ENCODE measurements around the gene EXOC3L2. TPM values are rescaled to one million over a fixed set of nuclear protein-coding genes. Genes with fewer than 3 reads are reported as not detected.

Gene EXOC3L2
- total RNA-seq, 1 experiment from 2014 or later = not detected

- intact Hi-C loops (cut with micrococcal nuclease) = loop anchor here (10.0 kb wide), 1 partner anchor 57 kb away; the partner anchor contains the start of gene EXOC3L2
- Histone ChIP-seq H3K4me2 (ENCODE audit: low read length) (peak overlapping the region; percentile 29), H4K20me1 (ENCODE audit: insufficient read depth) (no peaks in the 10 kb centered on the region), H3K27me3 (ENCODE audit: insufficient read depth, low read length) (no peaks in the 10 kb centered on the region), H3K4me3 (replicated peaks in 1 of 2; ENCODE audit: low read depth in 1 of 2, low read length in 2 of 2) (no peak overlapping the region), H3K27ac (ENCODE audit: low read depth, low read length) (no peak overlapping the region), H2AFZ (ENCODE audit: low read depth, low read length, poor library complexity, severe bottlenecking) (peak overlapping the region; percentile 23), H3K79me2 (ENCODE audit: insufficient read depth, low read length) (no peaks in the 10 kb centered on the region), H3K9me2 (ENCODE audit: insufficient read depth) (no peaks in the 10 kb centered on the region), H3K9ac (ENCODE audit: low read length) (no peak overlapping the region), H3K4me1 (ENCODE audit: control insufficient read depth in 1 of 2, insufficient read depth in 2 of 2, low read length in 2 of 2) (peaks cover 5 to 9% of the 10 kb centered on the region in 2 experiments; a peak in 3 of 4 replicates), H3K36me3 (ENCODE audit: control insufficient read depth in 1 of 2, insufficient read depth in 2 of 2, low read length in 2 of 2) (no peaks in the 10 kb centered on the region), H3K9me3 (ENCODE audit: control insufficient read depth in 1 of 2, insufficient read depth in 1 of 2, low read depth in 1 of 2, low read length in 2 of 2) (no peaks in the 10 kb centered on the region)
- TF ChIP-seq CTCF (IDR thresholded peaks at IDR 0.05 in 2 of 3, conservative IDR thresholded peaks at IDR 0.05 in 1 of 3; ENCODE audit: borderline replicate concordance in 1 of 3, insufficient read depth in 1 of 3, low read depth in 2 of 3, low read length in 2 of 3) (peak; percentile 53 to 70 (median 67); a peak in 5 of 6 replicates), SIN3A (IDR thresholded peaks at IDR 0.05; ENCODE audit: low read depth) (no peak), ZFX (IDR thresholded peaks at IDR 0.05) (no peak)
- no TSS peak for BruUV-seq (replicated peaks)
- DNase-seq (ENCODE audit: low read depth, low spot score) = no peak
- ChIA-PET POLR2A (no interaction called here), CTCF (interaction anchor here (0.6 to 2.3 kb wide), 2 partner anchors 9 to 12 kb away, joined by 3 to 11 read pairs; partner anchors contain the start of genes BLOC1S3 and TRAPPC6A), RAD21 (ENCODE audit: low non-redundant PET in 1 of 2, low total read pairs in 2 of 2, uncharacterized antibody in 2 of 2, unreplicated experiment in 2 of 2) (no interaction called here)
- ATAC-seq = peak; percentile 85
Observed at GRCh38 chr19:45187421-45188100, 57.6 kb downstream of the EXOC3L2 start.

Measured in HCT116 (cell line).